DND-41 (cell line): ENCODE results near the gene CREG2.

Source experiments
- ATAC-seq: fragments of 200-7000 bp; cut with Tn5 transposase; 3 replicates; pipeline ENCODE4 v1.9.1; 2021; ENCODE audit warnings: low read depth; ENCODE audit not compliant: insufficient read depth
- DNase-seq: peaks from one replicate; pipeline ENCODE4 v3.0.0-alpha.2; 2020
- H2AFZ ChIP-seq: 2 replicates; pipeline ENCODE4 v1.6.0; 2012; ENCODE audit warnings: low read depth, low read length
- H3K27ac ChIP-seq: 2 replicates; pipeline ENCODE4 v1.5.1; 2012; ENCODE audit warnings: low read length, inconsistent platforms
- H3K27me3 ChIP-seq: fragments of 200-600 bp; sonication (generic); 2 replicates; pipeline ENCODE4 v1.6.0; 2012; ENCODE audit warnings: low read length, mild to moderate bottlenecking, inconsistent platforms; ENCODE audit not compliant: insufficient read depth, poor library complexity
- H3K36me3 ChIP-seq: 2 replicates; pipeline ENCODE4 v1.5.1; 2012; ENCODE audit warnings: low read length, inconsistent platforms; ENCODE audit not compliant: insufficient read depth
- H3K4me1 ChIP-seq: 2 replicates; pipeline ENCODE4 v1.5.1; 2012; ENCODE audit warnings: mild to moderate bottlenecking, low read length; ENCODE audit not compliant: insufficient read depth
- H3K4me2 ChIP-seq: 2 replicates; pipeline ENCODE4 v1.6.0; 2012; ENCODE audit warnings: mild to moderate bottlenecking, moderate library complexity, low read length, inconsistent platforms; ENCODE audit not compliant: insufficient read depth
- H3K4me3 ChIP-seq, 2 experiments: fragments of 200-600 bp in 1 of 2; shearing (Covaris generic) in 1 of 2; 2 replicates each; pipeline ENCODE4 v1.5.1; 2012 to 2016; ENCODE audit warnings: inconsistent platforms in 2 of 2, low read length in 2 of 2, mild to moderate bottlenecking in 2 of 2, low read depth in 1 of 2, moderate library complexity in 1 of 2
- H3K79me2 ChIP-seq: 2 replicates; pipeline ENCODE4 v1.6.0; 2012; ENCODE audit warnings: low read length, inconsistent platforms; ENCODE audit not compliant: insufficient read depth
- H3K9ac ChIP-seq: 2 replicates; pipeline ENCODE4 v1.6.0; 2012; ENCODE audit warnings: low read depth, mild to moderate bottlenecking, inconsistent platforms, low read length, moderate library complexity
- H3K9me3 ChIP-seq: 2 replicates; pipeline ENCODE4 v1.5.1; 2012; ENCODE audit warnings: low read length, moderate library complexity, mild to moderate bottlenecking, inconsistent platforms; ENCODE audit not compliant: insufficient read depth, severe bottlenecking
- H4K20me1 ChIP-seq: 2 replicates; pipeline ENCODE4 v1.6.0; 2012; ENCODE audit warnings: low read length; ENCODE audit not compliant: insufficient read depth
- EZH2 ChIP-seq: IDR thresholded peaks from 3 replicates; pipeline ENCODE4 v1.6.1; 2012; ENCODE audit warnings: borderline replicate concordance, low read depth, mild to moderate bottlenecking, moderate library complexity, low read length, inconsistent platforms; ENCODE audit not compliant: severe bottlenecking
- TF ChIP-seq, protein P1 (sequence below): IDR thresholded peaks from 2 replicates; pipeline ENCODE4 v1.5.1; 2012; ENCODE audit warnings: borderline replicate concordance, low read length, moderate library complexity, mild to moderate bottlenecking; ENCODE audit not compliant: poor library complexity, severe bottlenecking; ENCODE audit errors: extremely low read depth

Gene CREG2

GRCh38 chr2:101351207-101351606, 36.1 kb downstream of the CREG2 start:
- no peak overlapping the region for H3K9ac ChIP-seq
- H2AFZ ChIP-seq, result no peak overlapping the region
- H3K27me3 ChIP-seq, result no peaks in the 10 kb centered on the region
- no peaks in the 10 kb centered on the region for H3K79me2 ChIP-seq
- H3K4me3 ChIP-seq, result no peak overlapping the region
- H3K27ac ChIP-seq, result no peak overlapping the region
- H3K4me1 ChIP-seq, result no peaks in the 10 kb centered on the region
- no peaks in the 10 kb centered on the region for H4K20me1 ChIP-seq
- H3K36me3 ChIP-seq, result no peaks in the 10 kb centered on the region
- TF ChIP-seq EZH2, result no peak
- TF ChIP-seq, protein P1, sequence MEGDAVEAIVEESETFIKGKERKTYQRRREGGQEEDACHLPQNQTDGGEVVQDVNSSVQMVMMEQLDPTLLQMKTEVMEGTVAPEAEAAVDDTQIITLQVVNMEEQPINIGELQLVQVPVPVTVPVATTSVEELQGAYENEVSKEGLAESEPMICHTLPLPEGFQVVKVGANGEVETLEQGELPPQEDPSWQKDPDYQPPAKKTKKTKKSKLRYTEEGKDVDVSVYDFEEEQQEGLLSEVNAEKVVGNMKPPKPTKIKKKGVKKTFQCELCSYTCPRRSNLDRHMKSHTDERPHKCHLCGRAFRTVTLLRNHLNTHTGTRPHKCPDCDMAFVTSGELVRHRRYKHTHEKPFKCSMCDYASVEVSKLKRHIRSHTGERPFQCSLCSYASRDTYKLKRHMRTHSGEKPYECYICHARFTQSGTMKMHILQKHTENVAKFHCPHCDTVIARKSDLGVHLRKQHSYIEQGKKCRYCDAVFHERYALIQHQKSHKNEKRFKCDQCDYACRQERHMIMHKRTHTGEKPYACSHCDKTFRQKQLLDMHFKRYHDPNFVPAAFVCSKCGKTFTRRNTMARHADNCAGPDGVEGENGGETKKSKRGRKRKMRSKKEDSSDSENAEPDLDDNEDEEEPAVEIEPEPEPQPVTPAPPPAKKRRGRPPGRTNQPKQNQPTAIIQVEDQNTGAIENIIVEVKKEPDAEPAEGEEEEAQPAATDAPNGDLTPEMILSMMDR, result no peak
- DNase-seq, result no peak
- ATAC-seq, result no peak
- no peaks in the 10 kb centered on the region for H3K9me3 ChIP-seq
- H3K4me2 ChIP-seq, result no peak overlapping the region

- Histone ChIP-seq H3K4me2 (no peak overlapping the region), H4K20me1 (no peaks in the 10 kb centered on the region), H3K9ac (no peak overlapping the region), H2AFZ (no peak overlapping the region), H3K79me2 (no peaks in the 10 kb centered on the region), H3K36me3 (no peaks in the 10 kb centered on the region), H3K4me3 (no peak overlapping the region), H3K4me1 (no peaks in the 10 kb centered on the region), H3K27ac (no peak overlapping the region), H3K9me3 (no peaks in the 10 kb centered on the region), H3K27me3 (no peaks in the 10 kb centered on the region)
- peak; percentile 32 for DNase-seq
- no peak for TF ChIP-seq EZH2
- TF ChIP-seq, protein P1, result peak; percentile 43
- ATAC-seq, result peak; percentile 73
These were observed 37.2 kb downstream of the CREG2 start for GRCh38 chr2:101349893-101350662.

- ATAC-seq (no peak), DNase-seq (no peak)
- H3K4me2 ChIP-seq, result no peak overlapping the region
- no peaks in the 10 kb centered on the region for H3K79me2 ChIP-seq
- H2AFZ ChIP-seq, result no peak overlapping the region
- H3K36me3 ChIP-seq, result no peaks in the 10 kb centered on the region
- no peaks in the 10 kb centered on the region for H3K9me3 ChIP-seq
- H3K9ac ChIP-seq, result no peak overlapping the region
- no peak overlapping the region for H3K4me3 ChIP-seq
- no peaks in the 10 kb centered on the region for H3K4me1 ChIP-seq
- TF ChIP-seq EZH2, result no peak
- TF ChIP-seq, protein P1, result no peak
- no peaks in the 10 kb centered on the region for H4K20me1 ChIP-seq
- H3K27ac ChIP-seq, result no peak overlapping the region
- H3K27me3 ChIP-seq, result no peaks in the 10 kb centered on the region
These were observed 38.4 kb downstream of the CREG2 start for GRCh38 chr2:101348883-101349282.
